AG09309 (cell line): Measurements from ENCODE around the gene NR1H3.

Source experiments
- DNase-seq: peaks from one replicate; pipeline ENCODE4 v3.0.0-alpha.2; 2010; ENCODE audit warnings: low read depth
- H3K4me3 ChIP-seq: 2 replicates; pipeline ENCODE4 v1.5.1; 2011; ENCODE audit warnings: mild to moderate bottlenecking, low read depth, low read length, moderate library complexity; ENCODE audit not compliant: control insufficient read depth
- CTCF ChIP-seq: IDR thresholded peaks from 2 replicates; pipeline ENCODE4 v1.5.1; 2011; ENCODE audit warnings: mild to moderate bottlenecking, low read depth, low read length, inconsistent platforms; ENCODE audit not compliant: insufficient read depth, control insufficient read depth; ENCODE audit errors: missing control alignments

The NR1H3 gene

DNA sequence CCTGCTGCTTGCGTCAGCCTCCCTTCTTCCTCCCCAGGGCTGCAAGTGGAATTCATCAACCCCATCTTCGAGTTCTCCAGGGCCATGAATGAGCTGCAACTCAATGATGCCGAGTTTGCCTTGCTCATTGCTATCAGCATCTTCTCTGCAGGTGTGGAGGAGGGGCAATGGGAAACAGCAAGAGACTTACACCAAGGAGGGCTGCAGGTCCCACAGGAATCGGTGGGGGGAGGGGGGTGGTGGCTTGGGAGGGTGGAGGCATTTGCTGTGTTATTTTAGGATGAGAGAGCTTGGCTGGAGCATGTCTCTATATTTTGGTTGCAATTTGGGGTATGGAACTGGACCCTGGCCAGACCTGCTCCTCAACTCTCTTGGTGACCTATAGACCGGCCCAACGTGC lies 10.1 kb downstream of the NR1H3 start:
- no peak overlapping the region for H3K4me3 ChIP-seq
- TF ChIP-seq CTCF = no peak
- DNase-seq = no peak

- no peak for TF ChIP-seq CTCF
- no peak for DNase-seq
- no peak overlapping the region for H3K4me3 ChIP-seq
These were observed 10.7 kb downstream of the NR1H3 start for GRCh38 chr11:47268448-47269001.

DNA sequence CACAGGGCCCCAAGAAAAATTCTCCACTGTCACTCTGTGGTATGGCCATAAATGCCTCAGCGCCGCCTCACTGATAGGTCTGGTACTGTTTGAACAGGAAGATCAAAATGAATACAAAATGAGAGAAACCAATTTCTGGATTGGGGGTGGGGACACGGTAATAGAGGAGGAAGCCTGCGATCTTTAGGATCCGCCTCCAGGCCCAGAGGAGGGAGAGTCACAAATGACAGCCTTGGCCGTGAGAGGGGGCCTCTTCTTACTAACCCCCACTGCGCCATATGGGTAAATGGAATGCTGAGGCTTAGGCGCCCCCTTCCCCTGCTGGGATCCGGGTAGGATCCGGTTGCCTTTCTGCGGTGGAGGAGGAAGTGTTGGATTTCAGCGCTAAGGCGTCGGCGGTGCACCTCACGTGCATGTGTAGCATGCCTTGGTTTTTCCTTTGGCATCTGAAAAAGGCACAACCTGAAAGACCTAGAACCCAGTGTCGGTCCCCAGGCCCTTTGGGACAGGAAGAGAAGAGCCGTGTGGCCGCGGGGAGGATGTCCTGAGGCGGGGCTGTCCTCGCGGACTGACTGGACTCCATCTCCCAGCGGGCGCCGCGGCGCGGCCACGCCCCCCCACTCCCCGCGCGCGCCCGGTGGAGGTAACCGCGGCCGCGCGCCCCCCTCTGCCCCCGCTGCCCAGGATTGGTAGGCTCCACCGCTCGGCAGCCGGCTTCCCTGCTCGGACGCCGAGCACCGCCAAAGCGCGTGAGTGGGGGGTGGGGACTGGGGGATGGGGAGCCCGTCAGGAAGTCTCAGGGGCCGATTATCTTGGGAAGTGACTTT lies 11.4 kb downstream of the NR1H3 start:
- H3K4me3 ChIP-seq = peak overlapping the region; percentile 81
- DNase-seq = peak; percentile 67
- no peak for TF ChIP-seq CTCF

DNA sequence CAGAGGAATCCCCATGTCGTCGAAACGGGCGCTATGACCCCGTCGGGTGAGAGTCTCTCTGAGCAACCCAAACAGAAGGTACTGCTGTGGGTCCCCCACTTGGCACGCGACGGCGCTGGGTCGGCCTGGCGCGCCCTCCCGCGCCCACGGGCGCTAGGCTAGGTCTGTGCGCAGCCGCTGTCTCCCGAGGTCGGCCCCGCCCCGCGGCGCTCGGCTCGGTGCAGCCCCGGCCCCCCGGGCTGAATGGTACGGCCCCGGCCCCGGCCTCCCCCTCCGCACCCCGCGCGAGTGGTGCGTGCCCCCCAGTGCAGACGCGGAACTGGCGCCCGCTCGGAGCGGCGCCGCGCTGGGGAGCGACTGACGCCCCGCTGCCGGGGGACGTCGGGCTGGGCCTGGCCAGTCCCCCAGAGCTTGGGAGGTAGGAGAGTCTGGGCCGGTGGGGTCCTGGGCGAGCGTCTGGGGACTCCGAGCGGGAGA lies 12.1 kb downstream of the NR1H3 start, which contains the start of gene MADD:
Gene MADD, plus strand, starts transcription at position 305 of the 477 bp plus-strand sequence.
- peak within 1 kb of the TSS; percentile 81 for H3K4me3 ChIP-seq
- TF ChIP-seq CTCF = no peak

DNA sequence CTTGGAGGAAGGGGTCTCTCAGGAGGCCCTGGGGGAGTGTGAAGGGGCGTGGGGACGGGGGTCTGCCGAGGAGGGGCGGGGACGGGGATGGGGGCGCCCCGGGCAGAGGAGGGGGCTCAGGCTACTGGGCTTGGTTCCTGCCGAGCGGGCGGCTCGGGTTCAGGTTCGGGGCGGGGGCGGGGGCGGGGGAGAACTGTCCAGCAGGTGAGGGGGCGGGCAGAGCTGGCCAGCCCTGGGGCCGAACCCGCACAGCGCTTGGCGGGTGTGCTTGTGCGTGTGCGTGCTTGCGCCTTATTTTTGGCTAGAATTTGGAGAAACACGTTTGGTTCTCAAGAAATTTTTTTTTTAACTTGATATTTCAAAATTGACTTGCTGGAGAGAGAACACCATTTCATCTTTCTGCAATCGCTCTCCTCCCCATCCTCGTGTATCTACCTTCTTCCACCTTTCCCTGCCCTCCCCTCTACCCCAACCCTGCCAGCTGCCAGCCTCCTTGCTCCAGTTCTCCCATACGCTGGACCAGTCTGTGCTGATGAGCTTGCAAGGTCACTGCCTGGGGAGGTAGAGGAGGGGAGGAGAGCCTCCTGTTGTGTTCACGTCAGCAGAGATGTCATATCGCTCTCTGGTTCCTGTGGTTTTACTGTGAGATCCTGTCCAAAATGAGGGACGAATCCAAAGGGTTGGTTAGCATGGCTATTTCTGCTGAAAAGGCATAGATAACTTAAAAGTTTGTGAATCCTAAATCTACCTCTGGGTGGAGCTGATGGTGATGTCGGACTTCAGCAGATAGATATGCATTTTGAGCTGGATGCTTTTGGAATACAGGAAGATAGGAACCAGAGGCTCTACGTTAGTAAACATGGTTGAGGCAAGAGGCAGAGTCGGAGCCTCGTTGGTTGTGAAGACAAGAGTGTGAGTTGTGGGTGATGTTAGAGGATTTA lies 12.8 kb downstream of the NR1H3 start:
- peak overlapping the region; percentile 81 for H3K4me3 ChIP-seq
- no peak for DNase-seq
- TF ChIP-seq CTCF = peak; percentile 27

More for the DNA sequence above, 12.1 kb downstream of the NR1H3 start, which contains the start of gene MADD:
- no peak for DNase-seq

DNA sequence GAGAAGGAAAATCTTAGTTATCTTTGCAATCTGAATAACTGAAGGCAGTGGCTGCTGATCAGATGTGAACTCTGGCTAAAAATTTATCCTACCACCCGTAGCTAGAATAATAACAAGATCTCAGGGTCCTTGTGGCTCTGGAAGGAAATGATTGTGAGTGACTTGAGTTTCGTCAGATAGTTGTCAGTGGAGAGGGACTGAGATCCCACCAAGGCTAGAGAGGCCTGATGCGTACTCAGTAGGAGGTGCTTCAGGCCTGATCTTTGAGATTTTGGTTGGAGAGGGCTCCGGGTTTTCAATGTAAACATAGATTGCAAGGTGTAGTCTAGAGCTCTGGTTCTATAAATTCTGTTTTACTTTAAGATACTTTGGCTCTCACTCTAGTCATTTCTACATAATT lies 13.5 kb downstream of the NR1H3 start:
- no peak for TF ChIP-seq CTCF
- H3K4me3 ChIP-seq = peak overlapping the region; percentile 81; the same call in 1 of the 2 replicates
- no peak for DNase-seq
